HG03045 (cell line): Measurements from ENCODE around the gene ANKS3.

Experiments used
- ATAC-seq: cut with Tn5 transposase; IDR thresholded peaks from one replicate; pipeline ENCODE4 v1.9.1; 2021; ENCODE audit warnings: mild to moderate bottlenecking, moderate library complexity; ENCODE audit not compliant: unreplicated experiment

ANKS3 gene

DNA sequence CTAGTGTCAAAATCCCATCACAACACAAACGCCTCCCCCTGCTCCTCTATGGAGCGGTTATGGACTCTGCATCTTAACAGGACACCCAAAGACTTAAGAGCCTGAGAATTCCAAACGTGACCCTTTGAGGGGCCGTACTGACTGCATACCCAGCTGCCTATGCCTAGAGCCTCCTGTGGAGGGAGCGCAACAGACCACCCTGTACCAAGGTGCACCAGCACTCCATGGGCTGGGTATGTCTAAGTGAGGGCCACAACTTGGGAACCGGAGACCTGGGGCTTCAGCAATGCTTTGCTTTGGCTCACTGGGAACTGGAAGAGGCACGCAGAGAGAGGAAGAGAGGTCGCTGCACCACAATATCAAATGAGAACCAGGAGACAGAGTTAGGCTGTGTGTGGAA, 5.4 kb downstream of the ANKS3 start:
- no peak for ATAC-seq

DNA sequence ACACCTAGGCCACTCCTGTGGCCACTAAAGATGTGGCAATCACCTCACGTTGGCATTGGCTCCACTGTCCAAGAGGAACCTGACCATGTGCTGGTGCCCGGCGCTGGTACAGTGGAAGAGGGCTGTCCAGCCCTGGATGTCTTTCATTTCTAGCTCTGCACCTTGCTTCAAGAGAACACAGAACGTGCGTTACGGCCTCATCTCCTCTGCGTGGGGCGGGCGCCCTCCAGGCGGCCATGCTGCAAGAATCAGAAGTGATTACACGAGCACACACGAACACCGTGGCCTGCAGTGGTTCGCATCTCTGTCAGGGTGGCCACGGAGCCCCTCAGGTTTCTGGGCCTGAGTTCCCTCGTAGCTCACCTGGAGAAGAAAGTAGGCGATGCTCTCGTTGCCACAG, 7.5 kb downstream of the ANKS3 start:
- no peak for ATAC-seq

DNA sequence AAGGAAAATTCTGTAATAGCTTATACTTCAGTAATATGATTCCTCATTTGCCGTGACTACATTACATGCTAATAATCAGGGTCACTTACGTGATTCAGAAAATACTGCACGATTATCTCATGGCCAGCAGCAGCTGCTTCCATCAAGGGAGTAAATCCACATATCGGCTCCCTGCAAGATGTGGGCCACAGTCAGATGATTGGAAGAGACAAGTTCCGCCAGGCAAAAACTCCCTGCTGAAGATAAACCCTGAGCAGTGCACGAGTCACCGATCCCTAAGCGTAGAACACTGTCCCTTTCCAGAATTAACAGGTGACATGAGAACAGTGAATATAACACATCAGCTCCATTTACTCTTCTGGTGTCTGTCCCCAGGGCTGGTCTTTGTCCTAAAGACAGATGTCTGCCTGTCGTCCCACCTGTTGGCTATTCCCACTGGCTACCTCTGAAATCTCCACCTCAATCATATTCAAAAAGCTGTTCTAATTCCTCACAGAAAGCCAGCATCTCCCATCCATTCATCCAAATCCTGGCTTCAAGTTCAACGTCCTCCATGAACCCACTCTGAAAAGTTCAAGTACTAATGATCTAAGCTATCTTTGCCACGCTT, 9.3 kb downstream of the ANKS3 start:
- ATAC-seq, result no peak

DNA sequence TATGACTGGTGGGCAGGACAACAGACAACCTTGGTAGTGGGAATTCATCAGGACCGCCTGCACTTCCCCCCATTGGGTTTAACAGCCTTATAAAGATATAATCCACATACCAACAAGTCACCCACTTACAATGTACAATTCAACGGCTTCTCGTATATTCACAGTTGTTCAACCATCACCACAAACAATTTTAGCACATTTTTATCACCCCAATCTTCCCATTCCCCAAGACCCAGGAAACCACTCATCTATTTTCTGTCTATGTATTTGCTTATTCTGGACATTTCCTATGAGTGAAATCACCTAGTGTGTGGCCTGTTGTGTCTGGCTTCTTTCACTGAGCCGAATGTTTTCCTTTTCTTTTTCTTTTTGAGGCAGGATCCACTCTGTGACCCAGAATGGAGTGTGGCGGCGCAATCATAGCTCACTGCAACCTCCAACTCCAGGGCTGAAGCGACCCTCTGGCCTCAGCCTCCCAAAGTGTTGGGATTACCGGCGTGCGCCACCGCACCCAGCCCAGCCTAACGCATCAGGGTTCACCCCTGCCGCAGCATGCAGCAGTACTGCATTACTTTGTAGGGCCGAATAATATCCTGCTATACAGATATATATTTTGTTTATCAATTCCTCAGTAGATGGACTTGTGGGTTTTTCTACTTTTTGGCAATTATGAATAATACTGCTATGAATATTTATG, 10.9 kb downstream of the ANKS3 start:
- ATAC-seq, result no peak

DNA sequence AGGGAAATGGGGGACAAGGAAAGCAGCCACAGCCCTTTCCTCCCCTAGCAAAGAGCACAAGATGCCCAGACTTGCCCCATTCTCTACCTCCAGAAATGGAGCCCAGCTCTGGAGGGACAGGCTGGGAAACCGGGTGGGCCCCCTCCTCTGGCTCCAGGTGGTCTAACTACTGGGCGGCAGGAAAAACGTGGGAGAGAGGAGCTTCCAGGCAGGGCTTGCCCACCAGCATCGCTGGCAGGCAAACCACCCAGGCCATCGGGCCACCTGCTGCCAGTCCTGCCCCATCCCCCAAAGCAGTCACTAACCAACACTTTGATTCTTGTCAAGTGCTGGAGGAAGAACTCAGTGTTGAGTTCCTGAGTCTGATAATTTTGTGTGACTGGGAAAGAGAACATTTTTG, 15.6 kb downstream of the ANKS3 start:
- ATAC-seq, result no peak

DNA sequence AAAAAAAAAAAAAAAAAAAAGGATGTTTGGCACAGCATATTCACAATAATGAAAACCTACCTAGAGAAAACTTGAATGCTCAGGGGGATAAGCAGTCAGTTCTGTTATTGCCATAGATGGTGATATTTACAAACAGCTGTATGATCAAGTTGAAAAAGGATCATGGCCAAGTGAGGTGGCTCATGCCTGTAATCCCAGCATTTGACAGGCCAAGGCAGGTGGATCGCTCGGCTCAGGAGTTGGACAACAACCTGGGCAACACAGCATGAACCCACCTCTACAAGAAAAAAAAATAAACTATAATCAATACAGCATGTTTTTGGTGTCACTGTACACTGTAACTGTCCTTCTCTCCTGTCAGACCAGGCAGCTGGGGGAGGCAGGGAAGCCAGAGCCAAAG, 19.1 kb downstream of the ANKS3 start:
- ATAC-seq, result no peak

DNA sequence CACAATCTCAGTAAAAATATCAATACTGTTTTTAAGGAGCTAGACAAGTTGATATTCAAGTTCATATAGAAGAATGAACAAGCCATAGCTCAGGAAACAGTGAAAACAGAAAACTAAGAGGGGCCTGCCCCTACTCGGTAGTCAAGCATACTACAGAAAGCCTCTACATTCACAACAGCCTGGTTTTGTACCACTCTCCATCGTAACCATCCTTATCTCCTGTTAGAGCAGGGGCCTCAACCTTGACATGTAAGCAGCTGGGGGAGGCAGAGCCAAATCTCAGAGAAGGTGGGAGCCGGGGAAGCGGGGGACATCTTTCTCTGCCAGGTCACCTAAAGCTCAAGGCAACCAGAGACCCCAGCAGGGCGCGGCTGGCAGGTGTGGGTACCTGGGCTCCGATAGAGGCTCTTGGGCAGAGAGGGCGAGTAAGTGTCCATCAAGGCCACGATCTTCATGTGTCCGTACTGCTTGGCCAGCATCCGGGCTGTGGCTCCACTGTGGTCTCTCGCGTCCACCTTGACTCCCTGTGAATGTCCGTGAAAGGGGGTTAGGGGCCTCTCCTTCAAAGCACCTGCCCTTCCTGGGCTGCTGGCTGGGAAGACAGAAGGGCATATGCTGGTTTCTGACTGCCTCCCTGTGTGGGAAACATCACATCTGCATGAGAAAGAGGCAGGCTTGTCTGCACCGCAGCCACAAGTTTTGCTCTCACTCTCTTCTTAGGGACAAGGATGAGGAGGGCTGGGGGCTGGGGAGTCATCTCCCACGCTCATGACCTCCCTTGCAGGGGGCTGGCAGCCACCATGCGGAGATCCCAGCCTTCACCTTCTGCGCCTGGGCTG, 20.2 kb downstream of the ANKS3 start:
- no peak for ATAC-seq

DNA sequence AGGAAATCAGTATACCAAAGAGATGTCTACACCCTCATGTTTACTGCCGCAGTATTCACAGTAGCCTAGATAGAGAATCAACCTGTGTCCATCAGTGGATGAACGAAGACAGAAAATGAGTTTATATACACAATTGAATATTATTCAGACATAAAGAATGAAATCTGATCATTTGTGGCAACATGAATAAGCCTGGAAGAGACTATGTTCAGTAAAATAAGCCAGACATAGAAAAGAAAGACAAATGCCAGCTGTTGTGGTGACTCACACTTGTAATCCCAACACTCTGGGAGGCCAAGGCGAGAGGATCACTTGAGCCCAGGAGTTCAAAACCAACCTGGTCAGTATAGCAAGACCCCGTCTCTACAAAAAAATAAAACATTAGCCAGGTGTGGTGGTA, 24.6 kb downstream of the ANKS3 start:
- ATAC-seq, result no peak

DNA sequence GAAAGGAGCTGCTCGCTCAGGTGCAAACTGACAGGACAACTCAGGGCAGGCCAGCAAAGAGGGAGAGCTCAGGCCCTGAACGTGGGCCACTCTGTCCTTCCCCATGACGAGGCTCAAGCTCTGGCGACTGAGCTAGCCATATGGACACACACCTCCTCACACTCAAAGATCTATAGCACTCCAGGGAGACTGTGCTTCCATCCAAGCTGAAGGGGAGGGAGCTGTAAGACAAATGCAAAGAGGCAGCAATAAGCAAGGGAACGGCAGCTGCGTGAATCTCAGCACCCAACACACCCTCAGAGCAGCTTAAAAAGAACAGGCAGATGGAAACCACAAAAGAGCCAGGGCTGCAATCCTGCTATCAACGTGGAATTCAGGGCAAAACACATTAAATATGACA, 27.2 kb downstream of the ANKS3 start:
- no peak for ATAC-seq

DNA sequence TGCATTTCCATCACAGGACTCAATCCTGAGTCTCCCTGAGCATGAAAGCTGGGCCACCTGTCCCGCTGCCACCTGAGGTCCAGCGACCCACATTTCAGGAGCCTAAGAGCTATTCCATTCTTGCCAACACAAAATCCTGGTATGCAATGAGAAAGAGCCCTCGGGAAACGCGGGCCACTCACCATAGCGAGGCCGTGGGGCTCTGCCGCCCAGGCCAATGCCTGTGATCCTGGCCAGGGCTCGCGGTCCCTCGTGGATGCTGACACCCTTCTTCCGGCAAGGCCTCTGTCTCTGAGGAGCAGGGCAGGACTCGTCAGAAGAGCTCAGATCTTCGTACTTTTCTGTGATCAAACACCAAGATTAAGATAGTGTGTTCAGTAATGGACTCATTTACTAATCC, 29.2 kb downstream of the ANKS3 start:
- no peak for ATAC-seq

DNA sequence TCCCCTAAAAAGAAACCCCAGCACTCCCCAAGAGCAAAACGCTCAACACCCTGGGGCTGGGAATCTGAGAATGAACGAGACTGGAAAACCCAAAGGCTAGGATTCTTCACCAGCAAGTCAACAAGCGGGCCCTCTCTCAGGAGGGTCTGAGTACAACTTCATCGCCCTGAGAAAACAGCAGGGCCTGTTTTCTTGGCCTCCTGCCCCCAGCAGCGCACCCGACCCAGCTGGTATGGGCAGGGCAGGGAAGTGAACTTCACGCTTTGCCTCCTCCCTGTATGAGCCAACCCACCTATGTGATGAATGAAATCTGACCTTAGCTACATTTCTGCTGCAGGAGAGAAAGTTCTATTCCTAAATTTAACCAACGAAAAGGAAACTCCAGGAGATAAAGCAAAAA, 29.6 kb downstream of the ANKS3 start:
- no peak for ATAC-seq

DNA sequence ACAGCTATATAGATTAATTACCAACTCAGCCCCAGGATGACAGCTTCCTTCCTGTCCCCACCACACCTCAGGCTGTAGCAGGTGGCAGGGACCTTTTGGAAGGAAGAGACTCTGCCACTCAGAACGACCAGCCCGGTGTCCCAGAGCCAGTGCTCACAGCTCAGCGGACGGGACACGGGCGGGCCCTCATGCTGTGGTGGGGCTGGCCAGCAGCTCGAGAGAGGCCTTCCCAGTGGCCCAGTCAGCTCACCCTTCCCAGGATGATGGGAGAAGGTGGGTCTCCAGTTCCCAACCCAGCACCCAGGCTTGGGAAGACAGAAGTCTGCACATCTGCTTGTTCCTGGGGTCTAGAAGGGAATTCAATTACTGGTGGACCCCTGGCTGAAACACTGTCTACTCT, 30.2 kb downstream of the ANKS3 start:
- no peak for ATAC-seq

DNA sequence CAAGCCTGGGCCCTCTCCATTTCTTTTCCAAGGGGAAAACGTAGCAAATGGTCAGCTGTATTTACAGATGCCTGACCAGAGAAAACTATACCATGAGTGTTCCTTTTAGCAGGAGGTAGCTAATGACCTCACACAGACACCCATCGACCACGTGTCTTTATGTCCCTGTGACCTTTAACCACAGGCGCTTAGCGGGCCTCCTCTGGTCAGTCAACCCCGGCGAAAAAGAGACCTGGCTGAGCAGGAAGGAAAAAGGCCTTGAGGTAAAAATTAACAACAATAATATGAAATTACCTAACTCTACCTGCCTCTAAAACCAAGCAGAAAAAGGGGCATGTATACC, 31.6 kb downstream of the ANKS3 start:
- no peak for ATAC-seq

DNA sequence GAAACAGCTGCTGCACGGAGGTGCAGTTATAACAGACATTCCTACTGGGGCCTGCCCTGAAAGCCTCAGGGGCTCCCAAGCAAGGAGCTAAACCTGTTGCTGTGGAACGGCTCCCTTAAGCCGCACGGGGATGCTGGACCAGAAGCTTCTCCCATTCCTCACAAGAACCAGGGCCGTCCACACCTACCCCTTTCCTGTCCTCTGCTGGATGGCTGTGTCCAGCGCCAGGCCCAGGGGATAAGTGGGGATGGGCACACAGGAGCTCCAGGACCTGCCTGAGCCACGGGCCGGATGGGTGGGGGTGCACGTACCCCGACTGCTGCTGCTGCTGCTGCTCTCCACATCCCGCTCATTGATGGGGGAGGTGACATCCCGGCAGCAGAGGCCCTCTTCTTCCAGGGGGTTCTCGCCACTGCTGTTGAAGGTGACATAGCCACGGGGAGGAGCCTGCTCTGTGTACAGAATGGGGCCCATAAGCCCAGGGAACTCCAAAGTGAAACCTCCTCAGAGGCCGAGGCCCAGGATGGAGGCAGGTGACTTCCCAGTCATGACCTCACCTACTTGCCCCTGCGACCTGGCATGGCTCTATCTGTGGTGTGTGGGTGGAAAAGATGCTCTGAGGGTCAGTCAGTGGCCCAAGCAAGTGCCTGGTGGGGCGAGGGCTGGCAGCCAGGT, 32.1 kb downstream of the ANKS3 start:
- ATAC-seq, result no peak

DNA sequence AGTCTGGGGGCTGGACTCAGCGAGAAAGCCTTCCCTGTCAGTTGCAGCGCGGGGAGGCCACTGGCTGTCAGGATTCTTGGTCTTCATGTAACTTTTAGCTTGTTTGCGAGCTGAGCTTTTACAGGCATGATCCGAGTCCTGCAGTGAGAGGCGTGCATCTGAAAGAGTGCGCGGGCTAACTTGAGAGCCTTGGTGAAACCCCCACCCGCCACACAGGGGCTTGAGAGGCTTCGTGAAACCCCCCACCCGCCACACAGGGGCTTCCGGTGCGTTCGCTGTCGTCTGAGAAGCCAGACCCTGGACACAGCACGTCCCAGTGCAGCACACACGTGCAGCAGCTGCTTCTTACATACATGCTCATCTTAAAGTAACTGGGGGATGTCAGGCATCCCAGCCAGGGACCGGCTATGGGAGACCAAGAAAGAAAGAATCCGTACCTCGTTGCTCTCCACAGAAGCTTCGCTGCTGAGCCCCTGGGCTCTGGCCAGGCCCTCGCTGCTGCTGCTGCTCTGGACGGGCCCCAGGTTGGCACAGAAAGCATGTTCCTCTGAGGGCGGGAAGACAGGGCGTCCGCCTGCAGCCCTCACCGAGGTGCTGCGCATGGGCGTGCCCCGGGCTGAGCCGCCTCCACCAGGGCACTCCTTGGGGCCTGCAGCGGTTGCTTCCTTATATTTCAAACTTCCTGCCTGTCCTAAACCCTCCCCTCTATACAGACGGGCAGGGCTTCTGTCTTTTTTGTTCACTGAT, 32.9 kb downstream of the ANKS3 start:
- ATAC-seq, result no peak

DNA sequence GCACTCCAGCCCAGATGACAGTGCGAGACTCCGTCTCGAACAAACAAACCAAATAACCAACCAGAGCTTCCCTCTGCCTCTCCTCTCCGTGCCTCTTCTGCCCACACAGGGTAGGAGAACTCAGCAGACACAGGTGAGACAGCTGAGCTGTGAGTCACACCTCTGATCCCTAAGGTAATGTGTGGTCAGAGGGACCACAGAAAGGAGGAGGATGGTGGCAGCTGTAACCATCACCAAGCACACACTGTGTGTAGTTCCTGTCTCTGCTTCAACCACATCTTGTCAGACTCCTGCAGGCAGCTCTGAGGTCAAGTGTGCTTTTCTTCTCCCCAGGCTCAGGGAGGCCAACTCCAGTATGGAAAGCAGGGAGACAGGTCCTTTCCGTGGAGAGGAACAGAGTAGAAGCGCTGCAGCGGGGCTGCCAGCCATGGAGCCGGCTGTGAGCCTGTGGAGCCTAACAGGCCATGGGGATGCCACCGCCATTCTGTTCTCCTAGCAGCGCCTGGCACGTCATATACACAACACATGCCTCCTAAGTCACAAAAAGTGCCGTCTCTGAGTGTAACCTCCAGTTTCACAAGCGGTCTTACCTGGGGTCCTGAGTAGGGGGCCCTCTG, 33.6 kb downstream of the ANKS3 start:
- ATAC-seq, result no peak

DNA sequence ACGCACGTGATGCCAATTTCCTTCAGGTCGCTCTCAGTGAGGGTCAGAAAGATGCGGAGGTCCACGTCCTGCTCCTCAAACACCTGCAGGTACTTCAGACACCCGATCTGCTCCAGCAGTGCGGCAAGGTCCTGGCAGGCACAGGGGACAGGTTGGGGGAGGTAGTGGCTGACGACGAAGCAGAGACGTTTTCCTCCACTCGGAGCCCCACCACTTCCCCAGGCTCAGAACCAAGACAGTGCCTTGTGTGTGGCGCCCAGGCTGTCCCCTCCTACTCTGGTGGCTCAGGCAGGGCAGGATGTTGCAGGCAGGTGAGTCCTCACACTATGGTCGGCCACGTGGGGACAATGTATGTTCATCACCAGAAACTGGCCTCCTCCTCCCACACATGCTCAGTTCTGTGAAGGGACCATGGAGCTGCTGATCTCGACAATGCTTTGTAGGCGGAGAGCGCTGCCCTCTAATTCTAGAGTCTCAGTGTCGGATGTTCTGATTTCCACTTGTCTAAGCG, 35.0 kb downstream of the ANKS3 start:
- ATAC-seq, result no peak

DNA sequence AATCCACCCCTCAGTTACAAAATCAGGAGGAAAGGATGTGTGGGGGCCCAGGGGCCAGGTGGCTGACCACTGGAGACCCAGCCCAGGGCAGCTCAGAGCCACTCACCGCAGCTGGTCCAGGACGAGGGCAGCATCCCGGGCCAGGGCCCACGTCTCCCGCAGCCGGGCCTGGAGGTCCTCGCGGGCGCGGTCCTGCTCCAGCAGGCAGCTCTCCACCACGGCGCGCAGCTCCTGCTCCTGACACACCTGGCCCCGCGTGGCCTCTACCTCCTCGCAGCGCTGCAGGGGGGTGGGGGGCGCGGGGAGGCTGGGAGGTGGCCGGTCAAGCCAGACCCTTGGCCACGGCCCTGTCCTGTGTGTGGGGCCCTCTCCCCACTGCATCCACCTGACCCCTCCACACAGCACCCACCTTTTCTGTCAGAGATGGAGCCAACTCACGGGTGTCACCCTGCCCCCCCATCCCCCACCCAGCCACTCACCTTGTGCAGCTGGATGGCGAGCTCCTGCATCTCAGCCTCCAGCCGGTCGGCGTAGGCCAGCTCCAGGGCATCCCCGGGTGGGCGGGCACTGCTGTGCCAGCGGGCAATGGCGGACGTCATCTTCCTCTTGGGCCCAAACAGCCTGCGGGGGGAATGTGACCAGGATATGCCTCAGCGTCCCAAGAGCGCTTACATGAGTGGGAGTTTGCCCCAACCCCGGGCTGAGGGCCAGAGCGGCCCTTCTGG, 35.6 kb downstream of the ANKS3 start:
- no peak for ATAC-seq

DNA sequence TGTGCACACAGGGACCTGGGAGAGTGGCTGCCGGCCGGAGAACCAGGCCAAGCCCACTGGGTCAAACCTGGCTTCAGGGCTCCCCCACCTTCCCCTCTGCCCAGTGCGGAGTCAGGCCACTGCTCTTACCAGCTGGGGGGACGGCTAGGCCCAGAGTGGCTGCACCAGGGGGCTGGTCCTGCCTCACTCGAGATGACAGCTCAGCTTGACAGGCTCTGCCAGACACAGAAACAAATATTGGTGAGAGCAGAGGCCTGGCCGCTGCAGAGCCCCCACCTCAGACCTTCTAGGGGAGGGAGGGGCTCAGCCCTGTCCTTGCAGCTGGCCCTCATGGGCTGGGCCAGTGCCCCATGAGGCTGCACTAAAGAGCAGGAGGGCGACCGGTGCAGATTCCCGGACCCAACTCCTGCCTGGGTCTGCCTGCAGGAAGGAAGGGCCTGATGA, 36.2 kb downstream of the ANKS3 start:
- no peak for ATAC-seq
